NCI-H2171 (cell line): ENCODE measurements around the gene CRPPA.

ENCODE experiments used
- DNase-seq: peaks from one replicate; lab custom pipeline; 2025; lab: John Stamatoyannopoulos, UW

Gene CRPPA

DNA sequence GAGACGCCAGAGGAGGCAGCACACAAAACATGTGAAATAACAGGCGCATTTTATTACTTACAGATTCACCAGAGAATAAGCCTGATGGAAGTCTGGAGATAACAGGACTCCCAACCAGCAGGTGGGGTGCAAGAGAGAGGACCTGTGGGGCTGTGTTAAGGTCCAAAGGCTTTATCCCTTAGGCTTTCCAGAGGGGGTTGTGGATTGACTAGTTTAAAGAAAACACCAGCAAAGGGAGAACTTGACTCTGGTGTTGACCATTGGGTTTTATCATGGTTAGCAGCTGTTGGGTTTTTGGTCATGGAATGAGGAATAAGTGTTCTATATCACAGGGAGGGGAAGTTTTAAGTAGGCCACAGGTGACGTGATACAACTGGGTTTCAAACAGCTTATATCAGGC is 1.6 kb upstream of the CRPPA start:
- no peak for DNase-seq

DNA sequence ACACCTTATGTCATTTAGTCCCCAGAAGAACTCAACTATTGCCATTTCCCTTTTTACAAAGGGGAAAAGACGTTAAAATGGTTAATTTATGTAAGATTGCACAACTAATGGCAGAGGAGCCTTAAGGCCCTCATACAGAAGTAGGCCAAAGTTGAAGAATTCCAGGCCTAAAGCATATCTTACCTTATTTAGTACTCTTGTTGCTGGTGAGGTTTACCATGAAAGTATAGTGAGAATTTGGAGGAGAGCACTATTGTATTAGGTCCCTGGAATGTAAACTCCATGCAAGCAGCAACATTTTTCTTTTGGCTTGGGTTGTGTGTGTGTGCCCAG is 731 bp upstream of the CRPPA start:
- no peak for DNase-seq

DNA sequence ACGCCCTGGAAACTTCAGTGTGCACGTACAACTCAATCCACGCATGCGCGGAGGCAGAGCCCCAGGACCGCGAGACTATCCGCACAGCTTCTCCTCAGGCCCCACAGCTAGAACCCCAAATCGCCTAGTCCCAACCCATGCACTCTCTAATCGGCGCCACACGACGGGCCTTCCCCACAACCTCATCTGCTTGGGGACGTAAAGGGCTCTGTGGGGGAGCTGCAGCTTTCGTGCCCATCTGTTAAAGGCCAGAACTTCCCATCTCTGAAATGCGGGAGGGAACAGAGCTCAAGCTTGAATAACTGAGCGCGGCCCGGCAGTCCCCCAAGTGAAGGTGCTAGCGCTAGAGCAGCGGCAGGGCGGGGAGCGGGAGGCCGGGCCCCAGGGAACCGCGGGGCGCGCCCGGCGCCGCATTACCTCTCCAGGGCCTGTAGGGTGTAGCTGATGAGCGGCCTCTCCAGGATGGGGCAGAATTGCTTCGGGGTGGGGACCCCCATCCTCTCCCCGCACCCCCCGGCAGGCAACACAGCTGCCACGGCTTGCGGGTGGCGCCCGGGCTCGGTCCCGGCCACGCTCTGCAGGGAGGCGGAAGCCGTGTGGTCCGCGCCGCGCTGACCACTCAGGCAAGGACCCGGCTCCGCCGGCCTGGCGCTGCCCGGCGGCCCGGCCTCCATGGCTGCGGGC is 547 bp downstream of the CRPPA start:
- DNase-seq: peak; percentile 93

DNA sequence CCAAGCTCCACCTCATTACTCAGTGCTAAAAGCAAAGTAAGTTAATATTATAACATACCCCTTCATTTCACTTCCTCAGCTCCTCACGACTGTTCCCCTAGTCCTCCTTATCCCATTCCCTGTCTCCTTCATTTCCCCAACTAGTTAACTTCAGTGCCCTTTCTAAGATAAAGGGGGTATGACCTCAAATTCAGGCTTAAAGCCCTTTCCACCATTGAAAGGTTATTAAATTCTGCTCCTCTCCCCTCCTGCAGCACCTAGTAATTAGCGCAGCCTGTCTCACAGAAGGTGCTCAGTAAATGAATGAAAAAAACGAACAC is 1.0 kb downstream of the CRPPA start:
- DNase-seq: no peak

DNA sequence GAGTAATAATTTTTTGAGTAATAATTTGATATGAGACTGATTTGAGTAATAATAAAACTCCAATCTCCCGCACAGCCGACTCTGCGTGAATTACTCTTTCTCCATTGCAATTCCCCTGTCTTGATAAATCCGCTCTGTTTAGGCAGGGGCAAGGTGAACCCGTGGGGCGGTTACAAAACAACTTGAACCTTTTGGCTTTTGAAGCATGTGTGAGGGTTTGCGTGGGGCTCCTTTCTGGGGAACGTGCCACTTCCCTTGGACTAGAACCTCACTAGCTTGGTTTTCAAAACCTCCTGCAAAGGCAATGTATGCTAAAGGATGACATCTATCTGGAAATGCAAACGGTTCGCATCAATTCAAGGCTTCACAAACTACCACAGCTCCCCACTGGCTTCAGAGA is 1.5 kb downstream of the CRPPA start:
- DNase-seq: no peak

DNA sequence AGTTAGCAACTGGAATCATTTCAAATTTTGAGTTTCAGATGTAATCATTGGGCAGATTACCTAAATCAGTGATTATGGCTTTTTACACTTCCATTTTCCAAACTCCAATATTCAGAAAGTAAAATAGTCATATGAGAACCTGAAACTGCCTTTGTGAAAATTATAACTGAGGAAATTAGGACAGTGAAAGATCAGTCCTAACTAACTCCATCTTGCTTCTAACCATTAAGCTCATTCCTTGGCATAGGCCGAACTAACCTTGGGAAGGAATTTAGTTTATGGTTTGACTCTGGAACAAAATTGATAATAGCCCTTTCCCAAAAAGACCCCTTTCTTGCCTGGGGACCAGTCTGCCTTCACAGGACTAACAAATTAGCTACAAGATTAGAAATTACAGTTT is 2.2 kb downstream of the CRPPA start:
- no peak for DNase-seq

DNA sequence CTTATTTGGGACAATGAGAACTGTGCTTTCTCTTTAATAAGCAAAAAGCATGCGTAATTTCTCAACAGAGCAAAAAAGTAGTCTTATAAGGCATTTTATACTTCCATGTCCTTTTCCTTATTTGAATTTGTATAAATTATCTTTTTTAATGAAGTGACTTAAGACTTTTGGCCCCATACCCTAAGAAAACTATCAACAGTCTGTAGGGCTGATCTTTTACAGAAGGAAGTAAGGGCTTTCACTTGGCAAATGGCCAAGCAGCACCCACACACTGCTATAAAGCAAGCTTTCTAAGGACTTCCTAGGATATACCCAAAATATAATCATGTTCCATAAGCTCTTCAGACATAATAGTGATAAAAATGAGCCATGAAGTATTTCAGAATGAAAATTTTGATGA is 3.4 kb downstream of the CRPPA start:
- DNase-seq: no peak

DNA sequence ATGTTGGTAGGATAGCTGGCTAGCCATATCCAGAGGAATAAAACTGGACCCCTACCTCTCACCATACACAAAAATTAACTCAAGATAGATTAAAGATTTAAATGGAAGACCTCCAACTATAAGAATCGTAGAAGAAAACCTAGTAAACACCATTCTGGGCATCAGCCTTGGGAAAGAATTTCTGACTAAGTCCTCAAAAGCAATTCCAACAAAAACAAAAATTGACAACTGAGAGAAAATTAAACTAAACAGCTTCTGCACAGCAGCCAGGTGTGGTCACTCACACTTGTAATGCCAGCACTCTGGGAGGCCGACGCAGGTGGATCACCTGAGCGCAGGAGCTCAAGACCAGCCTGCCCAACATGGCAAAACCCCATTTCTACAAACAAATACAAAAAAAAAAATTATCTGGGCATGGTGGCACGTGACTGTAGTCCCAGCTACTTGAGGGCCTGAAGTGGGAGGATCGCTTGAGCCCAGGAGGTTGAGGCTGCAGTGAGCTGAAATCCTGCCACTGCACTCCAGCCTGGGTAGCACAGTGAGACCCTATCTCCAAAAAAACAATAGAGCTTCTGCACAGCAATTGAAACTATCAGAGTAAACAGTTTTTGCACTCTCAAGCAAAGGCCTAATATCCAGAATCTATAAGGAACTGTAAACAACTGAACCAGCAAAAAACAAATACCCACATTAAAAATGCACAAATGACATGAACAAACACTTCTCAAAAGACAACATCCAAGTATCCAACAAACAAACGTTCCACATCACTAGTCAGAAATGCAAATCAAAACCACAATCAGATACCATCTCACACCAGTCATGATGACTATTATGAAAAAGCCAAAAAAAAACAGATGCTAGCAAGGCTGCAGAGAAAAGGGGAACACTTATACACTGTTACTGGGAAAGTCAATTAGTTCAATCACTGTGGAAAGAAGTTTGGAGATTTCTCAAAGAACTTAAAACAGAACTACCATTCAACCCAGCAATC is 4.8 kb downstream of the CRPPA start:
- DNase-seq: no peak

DNA sequence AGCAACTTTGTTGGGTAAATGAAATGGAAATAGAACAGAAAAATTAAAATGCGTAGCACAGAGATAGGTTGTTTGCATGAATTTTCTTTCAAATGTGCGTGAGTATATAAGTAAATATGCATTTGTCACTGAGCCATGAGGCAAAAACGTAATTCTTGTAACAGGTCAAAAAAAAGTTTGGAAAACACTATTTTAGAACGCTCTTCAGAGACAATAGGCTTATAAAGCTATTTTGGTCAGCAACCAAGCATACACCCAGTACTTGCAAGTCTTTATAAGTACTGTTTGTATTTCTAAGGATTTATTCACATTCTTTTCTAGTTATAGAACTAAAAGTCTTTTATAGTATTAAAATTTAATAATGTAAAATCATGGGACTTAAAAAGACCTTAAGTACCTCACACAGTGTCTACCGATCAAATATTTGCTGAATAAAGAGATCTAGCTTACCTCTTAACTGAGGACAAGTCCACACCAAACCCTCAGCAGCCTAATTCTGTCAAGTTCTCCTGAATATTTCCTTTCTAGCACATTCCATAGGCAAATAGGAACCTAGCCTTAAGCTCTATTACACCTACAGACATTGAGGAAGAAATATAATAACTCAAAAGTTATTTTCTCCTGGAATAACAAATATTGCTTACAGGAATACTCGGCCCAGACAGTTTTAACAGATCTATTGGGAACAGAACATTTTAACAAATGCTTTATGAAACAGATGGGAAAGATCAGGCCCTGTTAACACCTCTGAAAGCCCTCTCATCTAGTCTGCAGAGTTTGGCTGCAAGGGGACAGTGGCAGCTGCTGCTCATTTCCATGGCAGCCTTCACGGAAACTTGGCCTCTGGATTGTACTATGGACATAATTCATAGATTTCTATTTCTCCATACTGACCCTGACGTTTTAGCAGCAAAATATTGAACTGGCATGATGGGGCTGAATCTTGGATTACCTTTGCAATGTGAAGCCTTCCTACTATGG is 8.8 kb downstream of the CRPPA start:
- DNase-seq: no peak

DNA sequence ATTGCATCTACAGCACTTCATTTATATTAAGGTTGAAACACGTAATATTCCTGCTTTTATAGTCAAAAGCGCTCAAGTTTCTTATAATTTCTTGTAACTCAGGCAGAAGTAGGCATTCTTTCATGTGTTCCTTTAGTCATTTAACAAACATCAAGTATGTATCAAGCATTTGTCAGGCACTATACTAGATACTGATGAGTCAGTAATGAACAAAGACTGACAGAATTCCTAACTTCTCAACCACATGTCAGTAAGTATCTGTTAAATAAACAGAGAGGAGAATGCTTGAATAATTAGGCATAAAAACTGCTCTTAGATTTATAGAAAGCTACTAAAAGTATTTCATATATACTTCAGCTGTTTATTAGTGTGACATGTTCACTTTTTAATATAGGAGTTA is 9.9 kb downstream of the CRPPA start:
- no peak for DNase-seq

DNA sequence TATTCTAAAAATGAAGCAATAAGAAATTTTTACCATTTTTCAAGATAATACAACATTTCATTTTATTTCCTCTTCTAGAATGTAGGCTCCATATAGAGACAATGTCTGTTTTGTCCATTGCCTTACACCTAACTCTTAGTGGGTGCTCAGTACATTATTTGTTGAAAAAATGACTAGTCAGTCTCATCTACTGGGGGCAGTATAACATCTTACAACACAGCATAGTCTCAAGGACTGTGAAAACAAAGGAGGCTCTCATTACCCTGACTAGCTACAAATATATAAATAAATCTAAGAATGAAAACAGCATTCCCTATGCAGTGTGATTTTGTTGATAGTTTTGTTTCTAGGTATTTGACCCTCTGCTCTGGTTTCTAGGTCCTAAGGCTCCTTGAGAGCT is 11.6 kb downstream of the CRPPA start:
- DNase-seq: no peak

DNA sequence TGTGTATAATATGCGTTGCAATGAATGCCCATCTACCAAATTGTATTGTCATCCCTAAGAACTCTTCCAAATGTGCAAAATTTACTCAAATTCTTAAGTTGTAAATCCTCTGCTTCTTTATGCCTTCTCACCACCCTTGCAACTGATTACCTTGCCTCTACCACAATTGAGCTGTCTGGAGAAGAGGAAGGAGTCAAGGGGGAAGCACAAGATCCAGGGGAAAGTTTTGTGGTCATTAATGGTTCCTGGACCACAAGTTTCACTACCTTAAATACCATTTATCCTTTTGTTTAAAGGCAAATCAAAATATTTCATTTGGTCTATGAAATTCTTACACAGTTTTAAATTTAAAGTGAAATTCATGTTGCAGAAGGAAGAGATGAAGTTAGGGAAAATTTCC is 16.7 kb downstream of the CRPPA start:
- no peak for DNase-seq

DNA sequence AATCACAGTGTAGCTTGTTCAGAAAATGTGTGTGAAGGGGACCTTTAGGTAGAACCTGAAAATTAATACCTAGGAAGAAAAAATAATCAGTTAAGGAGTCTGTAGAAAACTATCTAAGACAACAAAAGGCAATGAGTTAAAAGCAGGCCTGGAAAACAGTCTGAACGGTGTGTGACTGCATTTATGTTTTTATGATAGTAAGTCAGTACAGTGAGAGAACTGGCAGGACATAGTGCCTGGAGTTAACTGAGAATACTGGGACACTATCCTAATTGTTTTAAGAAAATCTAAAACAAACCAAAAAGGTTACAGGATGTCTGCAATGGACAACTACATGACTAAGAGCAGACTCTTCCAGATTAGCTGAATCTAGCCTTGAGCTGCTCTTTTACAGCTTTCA is 17.9 kb downstream of the CRPPA start:
- no peak for DNase-seq

DNA sequence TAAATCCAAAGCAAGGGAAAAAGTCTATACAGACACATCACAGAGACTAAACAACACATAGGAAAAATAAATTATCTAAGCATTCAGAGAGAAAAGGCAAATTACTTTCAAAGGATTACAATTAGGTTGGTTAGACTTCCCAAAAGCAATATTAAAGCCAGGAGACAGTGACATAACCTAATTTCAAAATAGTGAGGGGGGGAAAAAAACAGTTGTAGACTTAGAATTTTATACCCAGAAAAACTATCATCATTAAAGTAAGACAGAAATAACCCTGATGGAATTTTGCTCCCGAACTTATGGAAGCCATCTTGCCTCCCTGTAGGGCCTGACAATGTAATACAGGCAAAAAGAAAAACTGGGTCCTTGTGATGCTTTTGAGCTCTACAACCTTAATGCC is 18.4 kb downstream of the CRPPA start:
- DNase-seq: no peak

DNA sequence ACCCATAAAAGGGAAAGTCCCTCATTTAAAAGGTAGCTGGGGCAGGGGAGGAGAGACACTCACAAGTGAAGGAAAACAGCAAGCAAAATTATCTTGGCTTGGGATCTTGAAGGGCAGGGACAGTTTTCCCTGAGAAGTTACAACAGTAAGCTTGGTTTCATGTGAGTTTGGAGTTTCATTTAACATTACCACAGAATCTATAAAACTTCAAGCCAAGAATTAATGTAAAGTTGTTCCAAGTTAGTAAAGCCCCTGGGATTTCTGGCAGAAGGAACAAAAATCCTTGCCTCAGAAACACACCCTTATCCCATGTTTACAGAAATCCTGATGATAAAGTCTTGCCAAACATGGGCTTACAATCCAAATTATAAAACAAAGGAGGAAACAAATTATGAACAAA is 19.2 kb downstream of the CRPPA start:
- DNase-seq: no peak

DNA sequence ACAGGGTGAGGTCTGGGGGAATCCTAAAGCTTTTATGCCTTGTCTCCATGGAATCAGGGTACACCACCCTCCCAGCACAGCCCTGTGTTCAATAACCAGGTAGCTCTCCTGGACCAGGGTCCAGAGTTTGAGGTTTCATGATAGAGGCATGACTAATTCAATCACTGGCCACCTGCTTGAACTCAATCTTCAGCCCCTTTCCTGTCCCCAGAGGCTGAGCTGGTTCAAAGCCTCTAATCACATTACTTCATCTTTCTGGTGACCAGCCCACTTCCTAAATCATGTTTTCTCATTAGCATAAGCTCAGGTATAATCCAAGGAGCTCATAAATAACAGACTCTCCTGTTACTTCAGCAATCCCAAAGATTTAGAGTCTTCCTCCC is 20.5 kb downstream of the CRPPA start:
- no peak for DNase-seq

DNA sequence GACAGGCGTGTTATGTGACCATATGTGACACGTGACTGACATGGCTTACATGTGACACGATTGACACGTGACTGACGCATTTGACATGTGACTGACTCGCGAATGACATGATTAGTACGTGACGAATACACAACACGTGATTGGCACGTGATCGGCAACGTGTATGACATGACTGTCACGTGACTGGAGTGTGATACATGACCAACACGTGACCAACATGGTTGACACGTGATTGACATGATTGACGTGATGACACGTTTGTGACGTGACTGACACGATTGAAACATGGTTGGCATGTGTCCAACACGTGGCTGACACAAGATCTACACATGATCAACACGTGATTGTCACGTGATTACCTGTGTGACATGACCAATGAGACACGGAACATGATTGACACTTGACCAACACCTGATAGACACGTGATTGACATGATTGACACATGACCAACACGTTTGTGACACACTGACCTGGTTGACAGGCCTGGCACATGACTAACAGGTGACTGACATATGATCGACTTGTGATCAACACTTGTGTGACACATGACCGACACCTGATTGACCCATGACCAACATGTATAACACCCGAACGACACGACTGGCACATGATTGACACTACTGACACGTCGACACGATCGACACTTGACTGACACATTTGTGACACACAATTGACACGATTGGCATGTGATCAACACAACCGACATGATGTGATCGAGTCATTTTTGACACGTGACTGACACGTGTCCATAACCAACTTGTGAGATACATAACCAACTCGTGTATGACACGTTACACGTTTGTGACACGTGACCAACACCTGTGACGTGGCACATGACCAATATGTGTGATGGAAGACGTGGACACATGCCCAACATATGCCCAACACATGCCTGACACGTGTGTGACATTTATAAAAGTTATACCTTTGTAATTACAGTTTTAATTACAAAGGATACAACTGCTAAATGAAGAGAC is 21.1 kb downstream of the CRPPA start:
- no peak for DNase-seq

DNA sequence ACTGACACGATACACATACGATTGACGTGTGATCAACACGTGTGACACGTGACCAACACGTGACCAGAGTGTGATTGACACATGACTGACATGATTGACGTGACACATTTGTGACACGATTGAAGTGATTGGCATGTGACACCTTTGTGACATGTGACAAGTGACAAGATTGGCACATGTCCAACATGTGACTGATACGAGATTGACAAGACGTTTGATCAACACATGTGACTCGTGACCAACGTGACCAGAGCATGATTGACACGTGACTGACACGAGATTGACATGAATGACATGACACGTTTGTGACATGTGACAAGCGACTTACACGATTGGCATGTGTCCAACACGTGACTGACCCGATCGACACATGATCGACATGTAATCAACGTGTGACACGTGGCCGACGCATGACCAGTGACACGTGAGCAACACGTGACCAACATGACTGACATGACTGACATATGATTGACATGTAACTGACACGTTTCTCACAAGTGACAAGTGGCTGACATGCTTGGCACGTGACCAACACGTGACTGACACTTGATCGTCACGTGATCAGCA is 22.0 kb downstream of the CRPPA start:
- no peak for DNase-seq

DNA sequence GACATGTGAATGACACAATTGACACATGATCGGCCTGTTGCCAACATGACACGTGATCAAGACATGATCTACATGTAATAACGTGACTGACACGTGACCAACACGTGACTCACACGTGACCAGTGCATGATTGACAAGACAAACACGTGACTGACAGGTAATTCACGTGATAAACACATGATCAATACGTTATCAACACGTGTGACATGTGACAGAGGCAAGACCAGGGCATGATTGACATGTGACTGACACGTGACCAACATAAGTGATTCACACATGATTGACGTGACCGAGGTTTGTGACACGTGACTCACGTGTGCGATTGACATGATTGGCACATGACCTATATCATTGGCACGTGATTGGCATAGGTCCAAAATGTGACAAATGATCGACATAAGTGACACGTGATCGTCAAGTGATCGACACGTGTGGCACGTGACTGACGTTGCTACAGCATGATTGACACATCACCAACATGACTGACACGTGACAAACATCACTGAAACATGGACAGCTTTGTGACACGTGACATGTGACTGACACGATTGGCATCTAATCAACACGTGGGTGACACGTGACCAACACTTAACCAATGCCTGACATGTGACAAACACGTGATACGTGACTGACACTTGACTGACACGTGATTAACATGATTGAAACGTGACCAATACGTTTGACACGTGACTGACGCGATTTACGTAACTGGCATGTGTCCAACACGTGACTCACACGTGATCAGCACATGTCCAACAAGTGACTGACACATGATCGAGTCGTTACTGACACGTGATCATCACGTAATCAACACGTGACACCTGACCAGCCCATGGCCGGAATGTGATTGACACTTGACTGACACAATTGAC is 23.0 kb downstream of the CRPPA start:
- no peak for DNase-seq

DNA sequence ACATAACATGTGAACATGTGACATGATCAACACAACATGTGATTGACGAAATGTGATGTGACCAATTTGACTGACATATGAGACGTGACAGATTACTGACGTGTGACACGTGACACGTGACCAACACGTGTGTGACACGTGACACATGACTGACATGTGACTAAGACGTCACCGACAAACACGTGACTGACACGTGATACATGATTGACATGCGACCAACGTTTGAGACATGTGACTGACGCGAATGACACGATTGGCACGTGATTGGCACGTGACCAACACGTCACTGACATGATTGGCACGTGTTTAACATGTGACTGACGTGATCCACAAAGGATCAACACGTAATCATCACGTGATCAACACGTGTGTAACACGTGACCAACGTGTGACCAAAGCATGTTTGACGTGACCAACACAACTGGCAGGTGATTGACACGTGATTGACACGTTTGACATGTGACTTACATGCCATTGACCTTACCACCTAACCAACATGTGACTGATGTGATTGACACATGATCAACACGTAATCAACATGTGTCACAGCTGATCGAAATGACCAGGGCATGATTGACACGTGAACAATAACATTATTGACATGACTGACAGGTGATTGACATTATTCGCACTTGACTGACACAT is 23.7 kb downstream of the CRPPA start:
- no peak for DNase-seq
